ENCODE results near the gene FAM136A.

The FAM136A gene

DNA sequence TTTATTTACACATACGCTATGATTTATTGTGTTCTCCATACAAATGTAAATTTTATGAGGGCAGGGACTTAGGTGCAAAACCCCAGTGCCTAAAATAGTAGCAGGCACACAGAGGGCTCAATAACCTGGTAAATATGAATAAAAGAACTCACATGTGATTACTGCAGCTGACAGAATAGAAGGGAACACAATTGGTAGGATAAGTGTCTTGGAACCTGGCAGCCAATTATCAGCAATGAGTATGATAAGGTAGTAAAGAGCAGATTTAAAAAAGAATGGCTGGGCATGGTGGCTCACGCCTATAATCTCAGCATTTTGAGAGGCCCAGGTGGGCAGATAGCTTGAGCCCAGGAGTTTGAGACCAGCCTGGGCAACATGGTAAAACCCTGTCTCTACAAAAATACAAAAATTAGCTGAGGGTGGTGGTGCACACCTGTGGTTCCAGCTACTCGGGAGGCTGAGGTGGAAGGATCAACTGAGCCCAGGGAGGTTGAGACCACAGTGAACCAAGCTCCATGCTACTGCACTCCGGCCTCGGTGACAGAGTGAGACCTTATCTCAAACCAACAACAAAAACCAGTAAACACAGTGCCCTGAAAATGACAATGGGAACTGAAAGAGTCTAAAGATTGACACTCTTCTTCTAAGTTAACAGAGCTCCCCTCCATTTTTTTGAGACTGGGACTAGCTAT lies 18.2 kb downstream of the FAM136A start:
- H3K9me3 ChIP-seq (replicated peaks; ENCODE audit: insufficient read depth, low read length) = no peaks in the 10 kb centered on the region
- DNase-seq = no peak
- H2AFZ ChIP-seq (ENCODE audit: low read length) = no peak overlapping the region
- peaks cover 71% of the 10 kb centered on the region for H3K79me2 ChIP-seq (ENCODE audit: low read length)
- peaks cover 5% of the 10 kb centered on the region; the same call in 1 of the 2 replicates for H4K20me1 ChIP-seq (ENCODE audit: insufficient read depth, low read length)
- no peak overlapping the region for H3K4me2 ChIP-seq (ENCODE audit: low read depth, low read length)
- H3K36me3 ChIP-seq (replicated peaks; ENCODE audit: insufficient read depth, low read length) = peaks cover 36% of the 10 kb centered on the region
- no peaks in the 10 kb centered on the region for H3K4me1 ChIP-seq (ENCODE audit: low read length)
- H3K27me3 ChIP-seq (replicated peaks; ENCODE audit: insufficient read depth, low read length) = no peaks in the 10 kb centered on the region
- peaks cover 7% of the 10 kb centered on the region; the same call in 1 of the 2 replicates for H3F3A ChIP-seq (ENCODE audit: insufficient read depth, low read length)
- H3K9me2 ChIP-seq (replicated peaks; ENCODE audit: insufficient read depth, low read length) = no peaks in the 10 kb centered on the region
- H3K27ac ChIP-seq (ENCODE audit: low read length) = no peak overlapping the region
- H3K9ac ChIP-seq (ENCODE audit: low read length) = no peak overlapping the region
- TF ChIP-seq, protein P1, sequence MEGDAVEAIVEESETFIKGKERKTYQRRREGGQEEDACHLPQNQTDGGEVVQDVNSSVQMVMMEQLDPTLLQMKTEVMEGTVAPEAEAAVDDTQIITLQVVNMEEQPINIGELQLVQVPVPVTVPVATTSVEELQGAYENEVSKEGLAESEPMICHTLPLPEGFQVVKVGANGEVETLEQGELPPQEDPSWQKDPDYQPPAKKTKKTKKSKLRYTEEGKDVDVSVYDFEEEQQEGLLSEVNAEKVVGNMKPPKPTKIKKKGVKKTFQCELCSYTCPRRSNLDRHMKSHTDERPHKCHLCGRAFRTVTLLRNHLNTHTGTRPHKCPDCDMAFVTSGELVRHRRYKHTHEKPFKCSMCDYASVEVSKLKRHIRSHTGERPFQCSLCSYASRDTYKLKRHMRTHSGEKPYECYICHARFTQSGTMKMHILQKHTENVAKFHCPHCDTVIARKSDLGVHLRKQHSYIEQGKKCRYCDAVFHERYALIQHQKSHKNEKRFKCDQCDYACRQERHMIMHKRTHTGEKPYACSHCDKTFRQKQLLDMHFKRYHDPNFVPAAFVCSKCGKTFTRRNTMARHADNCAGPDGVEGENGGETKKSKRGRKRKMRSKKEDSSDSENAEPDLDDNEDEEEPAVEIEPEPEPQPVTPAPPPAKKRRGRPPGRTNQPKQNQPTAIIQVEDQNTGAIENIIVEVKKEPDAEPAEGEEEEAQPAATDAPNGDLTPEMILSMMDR (IDR thresholded peaks at IDR 0.05; ENCODE audit: low read length) = no peak
- TF ChIP-seq EZH2phosphoT487 (IDR thresholded peaks at IDR 0.05; ENCODE audit: low read length) = no peak
- no peak for TF ChIP-seq EZH2 (optimal IDR thresholded peaks at IDR 0.05; ENCODE audit: low read depth, low read length)
- H3K4me3 ChIP-seq (ENCODE audit: low read length) = no peak overlapping the region

DNA sequence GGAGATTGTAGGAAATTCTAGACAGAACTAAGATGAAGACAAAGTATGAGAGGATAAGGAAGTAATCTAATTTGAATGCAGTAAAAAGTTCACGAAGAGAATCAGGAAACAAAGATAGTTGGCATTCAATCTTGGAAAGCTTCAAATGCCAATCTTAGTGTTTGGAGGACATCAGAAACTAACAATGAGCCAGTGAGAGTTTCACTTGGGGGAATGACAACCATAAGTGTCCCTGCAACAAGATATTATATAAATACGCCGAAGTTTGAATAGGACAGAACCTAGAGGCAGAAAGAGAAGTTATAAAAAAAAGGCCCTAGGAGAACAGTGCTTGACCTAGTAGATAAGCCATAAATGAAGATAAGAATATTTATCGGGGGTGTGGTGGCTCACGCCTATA lies 19.4 kb downstream of the FAM136A start:
- Histone ChIP-seq H3K4me1 (ENCODE audit: low read length) (no peaks in the 10 kb centered on the region), H3K79me2 (ENCODE audit: low read length) (peaks cover 59% of the 10 kb centered on the region), H4K20me1 (ENCODE audit: insufficient read depth, low read length) (peaks cover 5% of the 10 kb centered on the region; the same call in 1 of the 2 replicates), H3F3A (ENCODE audit: insufficient read depth, low read length) (peaks cover 7% of the 10 kb centered on the region; the same call in 1 of the 2 replicates), H2AFZ (ENCODE audit: low read length) (no peak overlapping the region), H3K9me3 (replicated peaks; ENCODE audit: insufficient read depth, low read length) (no peaks in the 10 kb centered on the region), H3K27me3 (replicated peaks; ENCODE audit: insufficient read depth, low read length) (no peaks in the 10 kb centered on the region), H3K4me3 (ENCODE audit: low read length) (no peak overlapping the region), H3K9me2 (replicated peaks; ENCODE audit: insufficient read depth, low read length) (no peaks in the 10 kb centered on the region), H3K36me3 (replicated peaks; ENCODE audit: insufficient read depth, low read length) (peaks cover 30% of the 10 kb centered on the region), H3K27ac (ENCODE audit: low read length) (no peak overlapping the region), H3K4me2 (ENCODE audit: low read depth, low read length) (no peak overlapping the region), H3K9ac (ENCODE audit: low read length) (no peak overlapping the region)
- DNase-seq = no peak
- TF ChIP-seq, protein P1 (IDR thresholded peaks at IDR 0.05; ENCODE audit: low read length) = no peak
- no peak for TF ChIP-seq EZH2phosphoT487 (IDR thresholded peaks at IDR 0.05; ENCODE audit: low read length)
- TF ChIP-seq EZH2 (optimal IDR thresholded peaks at IDR 0.05; ENCODE audit: low read depth, low read length) = no peak

DNA sequence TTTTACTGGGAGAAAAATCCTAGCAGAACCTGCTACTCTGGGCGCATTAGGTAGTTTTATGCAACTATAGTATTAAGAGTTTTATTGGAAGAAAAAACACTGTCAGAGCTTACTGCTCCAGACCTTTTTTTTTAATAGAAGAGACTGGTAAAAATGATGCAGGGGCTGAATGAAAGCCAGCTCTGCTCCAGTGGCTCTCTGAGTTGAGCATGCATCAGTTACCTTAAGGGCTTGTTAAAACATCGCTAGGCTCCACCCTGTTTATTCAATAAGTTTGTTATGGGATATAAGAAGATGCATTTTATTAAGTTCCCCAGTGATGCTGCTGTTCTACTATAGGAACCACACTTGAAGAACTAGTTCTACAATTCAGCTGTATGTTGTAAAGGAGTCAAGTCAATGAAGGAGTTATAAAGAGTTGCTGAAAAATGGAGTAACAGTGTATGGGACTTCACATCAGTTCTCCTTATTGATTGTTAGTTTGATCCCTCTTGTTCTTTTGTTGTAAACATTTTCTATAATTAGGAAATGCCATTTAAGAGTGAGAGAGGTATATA lies 21.5 kb downstream of the FAM136A start:
- TF ChIP-seq, protein P1 (IDR thresholded peaks at IDR 0.05; ENCODE audit: low read length) = no peak
- TF ChIP-seq EZH2 (optimal IDR thresholded peaks at IDR 0.05; ENCODE audit: low read depth, low read length) (no peak), EZH2phosphoT487 (IDR thresholded peaks at IDR 0.05; ENCODE audit: low read length) (no peak)

More for the DNA sequence above, 21.5 kb downstream of the FAM136A start:
- Histone ChIP-seq H3K79me2 (ENCODE audit: low read length) (peaks cover 38% of the 10 kb centered on the region), H3K4me3 (ENCODE audit: low read length) (no peak overlapping the region), H3K4me1 (ENCODE audit: low read length) (no peaks in the 10 kb centered on the region), H3F3A (ENCODE audit: insufficient read depth, low read length) (peaks cover 7% of the 10 kb centered on the region; the same call in 1 of the 2 replicates), H3K9me3 (replicated peaks; ENCODE audit: insufficient read depth, low read length) (no peaks in the 10 kb centered on the region), H3K27ac (ENCODE audit: low read length) (no peak overlapping the region), H4K20me1 (ENCODE audit: insufficient read depth, low read length) (peaks cover 5% of the 10 kb centered on the region; the same call in 1 of the 2 replicates), H3K36me3 (replicated peaks; ENCODE audit: insufficient read depth, low read length) (peaks cover 20% of the 10 kb centered on the region), H3K4me2 (ENCODE audit: low read depth, low read length) (no peak overlapping the region), H3K27me3 (replicated peaks; ENCODE audit: insufficient read depth, low read length) (no peaks in the 10 kb centered on the region), H3K9ac (ENCODE audit: low read length) (no peak overlapping the region), H3K9me2 (replicated peaks; ENCODE audit: insufficient read depth, low read length) (no peaks in the 10 kb centered on the region), H2AFZ (ENCODE audit: low read length) (no peak overlapping the region)
- DNase-seq = no peak

All from MM.1S (cell line).